SU-DHL-6 (cell line): ENCODE measurements around the gene PLAU.
"Not testable (repeated sequence)": the region's sequence is repeated elsewhere in the genome, so short reads cannot be mapped to it uniquely, and the experiment has no call there.

ENCODE experiments used
- H2AFZ ChIP-seq: fragments of 200-600 bp; sonication (generic); 2 replicates; pipeline ENCODE4 v1.6.1; 2014; ENCODE audit warnings: low read depth, mild to moderate bottlenecking, moderate library complexity, mixed read lengths, antibody characterized with exemption, low read length; ENCODE audit not compliant: severe bottlenecking
- H3F3A ChIP-seq: fragments of 200-600 bp; shearing (Covaris generic); 2 replicates; pipeline ENCODE4 v1.6.0; 2016; ENCODE audit warnings: antibody characterized with exemption, mild to moderate bottlenecking; ENCODE audit not compliant: insufficient read depth
- H3K27ac ChIP-seq: fragments of 200-600 bp; sonication (generic); 2 replicates; pipeline ENCODE4 v1.5.1; 2016; ENCODE audit warnings: low read depth, mild to moderate bottlenecking, low read length, moderate library complexity, mixed read lengths
- H3K27me3 ChIP-seq: fragments of 200-600 bp; sonication (generic), shearing (Covaris generic); 2 replicates; pipeline ENCODE4 v1.6.0; 2014; ENCODE audit warnings: mild to moderate bottlenecking, low read length
- H3K36me3 ChIP-seq: fragments of 200-600 bp; sonication (generic); 2 replicates; pipeline ENCODE4 v1.6.1; 2014; ENCODE audit warnings: mild to moderate bottlenecking, low read length, mixed read lengths
- H3K4me2 ChIP-seq: fragments of 300-600, 200-600 bp; shearing (Covaris generic), sonication (generic); 2 replicates; pipeline ENCODE4 v1.6.0; 2014; ENCODE audit warnings: low read length, low read depth, mild to moderate bottlenecking; ENCODE audit not compliant: poor library complexity, severe bottlenecking
- H3K4me3 ChIP-seq: fragments of 200-600 bp; sonication (generic); 2 replicates; pipeline ENCODE4 v1.5.1; 2014; ENCODE audit warnings: antibody characterized with exemption, low read length, mild to moderate bottlenecking, mixed read lengths; ENCODE audit not compliant: insufficient read depth, poor library complexity, severe bottlenecking
- H3K79me2 ChIP-seq: fragments of 200-600 bp; sonication (generic); 2 replicates; pipeline ENCODE4 v1.6.1; 2014; ENCODE audit warnings: mild to moderate bottlenecking, low read length, moderate library complexity; ENCODE audit not compliant: insufficient read depth
- H3K9ac ChIP-seq: fragments of 200-600 bp; sonication (generic); 2 replicates; pipeline ENCODE4 v1.7.0; 2014; ENCODE audit warnings: mild to moderate bottlenecking, low read length
- H3K9me2 ChIP-seq: fragments of 200-600 bp; sonication (generic); replicated peaks from 2 replicates; pipeline ENCODE4 v1.6.1; 2014; ENCODE audit warnings: low read length; ENCODE audit not compliant: insufficient read depth
- H3K9me3 ChIP-seq: fragments of 200-600 bp; sonication (generic); 2 replicates; pipeline ENCODE4 v1.6.1; 2014; ENCODE audit warnings: low read length, mixed read lengths; ENCODE audit not compliant: insufficient read depth
- H4K20me1 ChIP-seq: fragments of 200-600 bp; sonication (generic); 2 replicates; pipeline ENCODE4 v1.6.1; 2014; ENCODE audit warnings: low read depth, mild to moderate bottlenecking, antibody characterized with exemption, low read length, moderate library complexity, mixed read lengths
- EZH2phosphoT487 ChIP-seq: fragments of 200-600 bp; sonication (generic), shearing (Covaris generic); conservative IDR thresholded peaks from 2 replicates; pipeline ENCODE4 v1.6.1; 2018; ENCODE audit warnings: mild to moderate bottlenecking, antibody characterized with exemption, low read length, moderate library complexity, mixed read lengths
- TF ChIP-seq, protein P1 (sequence below): fragments of 200-600 bp; sonication (generic); IDR thresholded peaks from one replicate; pipeline ENCODE4 v1.5.1; 2017; ENCODE audit warnings: antibody characterized with exemption, mild to moderate bottlenecking, low read length, moderate library complexity; ENCODE audit not compliant: insufficient read depth, poor library complexity, severe bottlenecking

The PLAU gene

GRCh38 chr10:73924935-73925334 is 14.0 kb downstream of the PLAU start:
- Histone ChIP-seq H3K4me2 (no peak overlapping the region), H3K9ac (no peak overlapping the region), H3K27ac (no peak overlapping the region), H4K20me1 (no peaks in the 10 kb centered on the region), H2AFZ (no peak overlapping the region), H3F3A (no peaks in the 10 kb centered on the region), H3K9me3 (no peaks in the 10 kb centered on the region), H3K79me2 (no peaks in the 10 kb centered on the region), H3K36me3 (no peaks in the 10 kb centered on the region), H3K27me3 (no peaks in the 10 kb centered on the region), H3K4me3 (no peak overlapping the region), H3K9me2 (no peaks in the 10 kb centered on the region)
- no peak for TF ChIP-seq EZH2phosphoT487
- TF ChIP-seq, protein P1, sequence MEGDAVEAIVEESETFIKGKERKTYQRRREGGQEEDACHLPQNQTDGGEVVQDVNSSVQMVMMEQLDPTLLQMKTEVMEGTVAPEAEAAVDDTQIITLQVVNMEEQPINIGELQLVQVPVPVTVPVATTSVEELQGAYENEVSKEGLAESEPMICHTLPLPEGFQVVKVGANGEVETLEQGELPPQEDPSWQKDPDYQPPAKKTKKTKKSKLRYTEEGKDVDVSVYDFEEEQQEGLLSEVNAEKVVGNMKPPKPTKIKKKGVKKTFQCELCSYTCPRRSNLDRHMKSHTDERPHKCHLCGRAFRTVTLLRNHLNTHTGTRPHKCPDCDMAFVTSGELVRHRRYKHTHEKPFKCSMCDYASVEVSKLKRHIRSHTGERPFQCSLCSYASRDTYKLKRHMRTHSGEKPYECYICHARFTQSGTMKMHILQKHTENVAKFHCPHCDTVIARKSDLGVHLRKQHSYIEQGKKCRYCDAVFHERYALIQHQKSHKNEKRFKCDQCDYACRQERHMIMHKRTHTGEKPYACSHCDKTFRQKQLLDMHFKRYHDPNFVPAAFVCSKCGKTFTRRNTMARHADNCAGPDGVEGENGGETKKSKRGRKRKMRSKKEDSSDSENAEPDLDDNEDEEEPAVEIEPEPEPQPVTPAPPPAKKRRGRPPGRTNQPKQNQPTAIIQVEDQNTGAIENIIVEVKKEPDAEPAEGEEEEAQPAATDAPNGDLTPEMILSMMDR = no peak

DNA sequence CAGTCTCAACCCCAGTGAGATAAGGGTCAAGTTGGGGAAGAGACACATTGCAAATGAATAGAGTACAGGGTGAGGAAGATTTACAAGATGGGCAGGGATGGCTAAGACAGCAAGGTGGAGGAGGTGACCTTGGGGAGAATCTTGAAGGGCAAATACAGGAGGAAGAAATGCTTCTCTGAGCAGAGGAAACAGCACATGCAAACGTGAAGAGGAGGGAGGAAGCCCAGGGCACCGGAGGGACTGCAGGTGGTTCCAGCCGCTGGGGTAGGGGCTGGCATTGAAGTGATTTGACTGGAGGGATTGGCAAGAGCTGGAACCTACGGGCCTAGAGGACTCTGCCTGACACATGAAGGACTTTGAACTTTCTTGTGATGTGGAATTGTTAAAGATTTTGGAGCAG is 14.6 kb downstream of the PLAU start:
- H3K79me2 ChIP-seq = no peaks in the 10 kb centered on the region
- H3K27me3 ChIP-seq = no peaks in the 10 kb centered on the region
- no peaks in the 10 kb centered on the region for H3K36me3 ChIP-seq
- no peaks in the 10 kb centered on the region for H3F3A ChIP-seq
- H2AFZ ChIP-seq = no peak overlapping the region
- no peak overlapping the region for H3K9ac ChIP-seq
- no peak for TF ChIP-seq EZH2phosphoT487
- TF ChIP-seq, protein P1 = no peak
- no peak overlapping the region for H3K4me3 ChIP-seq
- no peaks in the 10 kb centered on the region for H3K9me3 ChIP-seq
- no peak overlapping the region for H3K4me2 ChIP-seq
- H4K20me1 ChIP-seq = no peaks in the 10 kb centered on the region
- no peak overlapping the region for H3K27ac ChIP-seq
- H3K9me2 ChIP-seq = no peaks in the 10 kb centered on the region

DNA sequence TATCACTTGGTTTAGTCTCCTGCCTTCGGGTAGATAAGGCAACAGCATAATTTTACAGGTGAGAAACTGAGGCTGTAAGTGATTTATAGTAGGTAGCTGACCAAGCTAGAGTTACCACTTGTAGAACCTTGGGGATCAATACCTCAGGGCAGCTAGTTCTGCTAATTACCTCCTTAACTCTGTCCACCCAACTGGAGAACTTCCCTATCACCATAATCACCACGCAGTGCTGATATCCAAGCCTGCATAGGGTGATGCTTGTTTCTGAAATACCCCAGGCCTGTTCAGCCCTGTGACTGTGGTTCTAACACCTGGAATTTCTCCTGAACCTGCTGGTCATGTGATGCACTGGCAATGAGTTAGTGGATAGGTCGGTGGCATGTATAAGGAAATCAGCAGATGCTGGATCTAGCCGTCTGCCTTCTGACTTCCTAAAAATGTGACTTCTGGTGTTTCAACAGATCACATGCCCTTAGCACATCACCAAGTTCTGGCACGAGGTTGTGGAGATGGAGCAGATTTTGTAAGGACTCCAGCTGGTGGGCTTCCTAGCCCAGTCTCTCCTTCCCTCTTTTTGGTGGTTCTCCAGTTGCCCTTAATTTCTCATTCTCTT is 15.3 kb downstream of the PLAU start:
- Histone ChIP-seq H3K79me2 (no peaks in the 10 kb centered on the region), H3K9ac (no peak overlapping the region), H3K27ac (no peak overlapping the region), H3K36me3 (no peaks in the 10 kb centered on the region), H3K27me3 (no peaks in the 10 kb centered on the region), H3K4me2 (no peak overlapping the region), H3F3A (no peaks in the 10 kb centered on the region), H3K9me2 (no peaks in the 10 kb centered on the region), H3K9me3 (no peaks in the 10 kb centered on the region), H3K4me3 (no peak overlapping the region), H2AFZ (no peak overlapping the region), H4K20me1 (no peaks in the 10 kb centered on the region)
- TF ChIP-seq EZH2phosphoT487 = no peak
- TF ChIP-seq, protein P1 = no peak

DNA sequence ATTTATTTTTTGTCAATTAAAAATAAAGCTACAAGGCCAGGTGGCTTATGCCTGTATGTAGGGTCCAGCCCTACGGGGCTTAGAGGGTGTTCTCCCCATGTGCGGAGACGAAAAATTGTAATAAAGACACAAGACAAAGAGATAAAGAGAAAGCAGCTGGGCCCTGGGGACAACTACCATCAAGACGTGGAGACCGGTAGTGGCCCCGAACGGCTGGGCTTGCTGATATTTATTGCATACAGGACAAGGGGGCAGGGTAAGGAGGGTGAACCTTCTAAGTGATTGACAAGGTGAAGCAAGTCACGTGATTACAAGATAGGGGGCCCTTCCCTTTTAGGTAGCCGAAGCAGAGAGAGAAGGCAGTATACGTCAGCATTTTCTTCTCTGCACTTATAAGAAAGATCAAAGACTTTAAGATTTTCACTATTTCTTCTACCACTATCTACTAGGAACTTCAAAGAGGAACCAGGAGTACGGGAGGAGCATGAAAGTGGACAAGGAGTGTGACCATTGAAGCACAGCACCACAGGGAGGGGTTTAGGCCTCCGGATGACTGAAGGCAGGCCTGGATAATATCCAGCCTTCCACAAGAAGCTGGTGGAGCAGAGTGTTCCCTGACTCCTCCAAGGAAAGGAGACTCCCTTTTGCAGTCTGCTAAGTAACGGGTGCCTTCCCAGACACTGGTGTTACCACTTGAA is 19.8 kb downstream of the PLAU start:
- H2AFZ ChIP-seq, H3K79me2 ChIP-seq, H3K4me3 ChIP-seq, H3K9me3 ChIP-seq, H4K20me1 ChIP-seq, H3K27ac ChIP-seq, H3K9me2 ChIP-seq, H3K4me2 ChIP-seq, H3K9ac ChIP-seq, H3K27me3 ChIP-seq, H3F3A ChIP-seq, H3K36me3 ChIP-seq: not testable (repeated sequence)
